ENCODE measurements around the gene BRF1.

Gene BRF1

GRCh38 chr14:105165134-105165704, 135.6 kb downstream of the BRF1 start:
- TF ChIP-seq ZBTB7A (IDR thresholded peaks at IDR 0.05; ENCODE audit: low read depth): peak; percentile 84
- TF ChIP-seq MAX (IDR thresholded peaks at IDR 0.05): peak; percentile 92
- TF ChIP-seq NFIC (IDR thresholded peaks at IDR 0.05): peak; percentile 97
- no peak for TF ChIP-seq CREB1 (IDR thresholded peaks at IDR 0.05; ENCODE audit: low read depth)
- peak; percentile 27; the same call in 1 of the 2 replicates for TF ChIP-seq RAD21 (IDR thresholded peaks at IDR 0.05; ENCODE audit: low read depth)
- TF ChIP-seq TEAD4 (IDR thresholded peaks at IDR 0.05): peak; percentile 95
- peak; percentile 98 for TF ChIP-seq EP300 (IDR thresholded peaks at IDR 0.05; ENCODE audit: borderline replicate concordance)
- TF ChIP-seq TAF1 (IDR thresholded peaks at IDR 0.05; ENCODE audit: low read depth): 0 out of 2 replicates have a peak, but pooled peaks have one; percentile 2
- TF ChIP-seq FOXM1 (IDR thresholded peaks at IDR 0.05; ENCODE audit: borderline replicate concordance, low read depth): peak; percentile 92
- TF ChIP-seq TCF12 (IDR thresholded peaks at IDR 0.05; ENCODE audit: low read depth): peak; percentile 100
- TF ChIP-seq USF1 (IDR thresholded peaks at IDR 0.05): peak; percentile 45; the same call in 1 of the 2 replicates
- TF ChIP-seq YY1 (IDR thresholded peaks at IDR 0.05; ENCODE audit: low read depth): peak; percentile 70
- TF ChIP-seq EGR1 (IDR thresholded peaks at IDR 0.05): peak; percentile 52; the same call in 1 of the 2 replicates
- no peak for TF ChIP-seq REST (IDR thresholded peaks at IDR 0.05; ENCODE audit: low read depth)
- peak; percentile 25; the same call in 1 of the 2 replicates for TF ChIP-seq CEBPB (IDR thresholded peaks at IDR 0.05)

- TF ChIP-seq YY1 (IDR thresholded peaks at IDR 0.05; ENCODE audit: low read depth) (peak; percentile 62; the same call in 1 of the 2 replicates), NFIC (IDR thresholded peaks at IDR 0.05) (peak; percentile 36; the same call in 1 of the 2 replicates), EP300 (IDR thresholded peaks at IDR 0.05; ENCODE audit: borderline replicate concordance) (peak; percentile 76), TCF12 (IDR thresholded peaks at IDR 0.05; ENCODE audit: low read depth) (peak; percentile 60), REST (IDR thresholded peaks at IDR 0.05; ENCODE audit: low read depth) (no peak), ZBTB7A (IDR thresholded peaks at IDR 0.05; ENCODE audit: low read depth) (peak; percentile 58), TAF1 (IDR thresholded peaks at IDR 0.05; ENCODE audit: low read depth) (no peak), MAX (IDR thresholded peaks at IDR 0.05) (peak; percentile 42; the same call in 1 of the 2 replicates)
Observed at GRCh38 chr14:105163040-105163742, 137.6 kb downstream of the BRF1 start.

GRCh38 chr14:105162669-105162979, 138.2 kb downstream of the BRF1 start:
- TF ChIP-seq CREB1 (IDR thresholded peaks at IDR 0.05; ENCODE audit: low read depth) (no peak), USF1 (IDR thresholded peaks at IDR 0.05) (no peak), YY1 (IDR thresholded peaks at IDR 0.05; ENCODE audit: low read depth) (no peak), TCF12 (IDR thresholded peaks at IDR 0.05; ENCODE audit: low read depth) (no peak), RAD21 (IDR thresholded peaks at IDR 0.05; ENCODE audit: low read depth) (no peak), REST (IDR thresholded peaks at IDR 0.05; ENCODE audit: low read depth) (no peak), EGR1 (IDR thresholded peaks at IDR 0.05) (no peak), MAX (IDR thresholded peaks at IDR 0.05) (no peak), NFIC (IDR thresholded peaks at IDR 0.05) (no peak), TEAD4 (IDR thresholded peaks at IDR 0.05) (no peak), ZBTB7A (IDR thresholded peaks at IDR 0.05; ENCODE audit: low read depth) (no peak)

All from Ishikawa (cell line).